NT2/D1 (cell line): ENCODE measurements around the gene EFCAB10.

Experiments used
- DNase-seq: peaks from one replicate; pipeline ENCODE4 v3.0.0-alpha.2; 2011; ENCODE audit warnings: low read depth, low spot score
- H3K27me3 ChIP-seq: 2 replicates; pipeline ENCODE4 v1.6.0; 2011; ENCODE audit warnings: mild to moderate bottlenecking; ENCODE audit not compliant: insufficient read length, insufficient read depth
- H3K36me3 ChIP-seq: 2 replicates; pipeline ENCODE4 v1.6.1; 2011; ENCODE audit warnings: mild to moderate bottlenecking, low read length, mixed read lengths; ENCODE audit not compliant: insufficient read depth, insufficient read length
- H3K4me1 ChIP-seq: 2 replicates; pipeline ENCODE4 v1.5.1; 2011; ENCODE audit not compliant: insufficient read depth, insufficient read length
- H3K4me3 ChIP-seq: 2 replicates; pipeline ENCODE4 v1.5.1; 2011; ENCODE audit warnings: low read depth; ENCODE audit not compliant: insufficient read length
- H3K9ac ChIP-seq: 2 replicates; pipeline ENCODE4 v1.6.0; 2011; ENCODE audit warnings: low read depth; ENCODE audit not compliant: insufficient read length
- H3K9me3 ChIP-seq: 2 replicates; pipeline ENCODE4 v1.5.1; 2011; ENCODE audit warnings: mild to moderate bottlenecking, low read length; ENCODE audit not compliant: insufficient read depth
- SUZ12 ChIP-seq: IDR thresholded peaks from 2 replicates; pipeline ENCODE4 v1.6.1; 2011; ENCODE audit not compliant: insufficient read length, insufficient read depth; ENCODE audit errors: extremely low read depth
- YY1 ChIP-seq: IDR thresholded peaks from 2 replicates; pipeline ENCODE4 v1.6.1; 2011; ENCODE audit not compliant: insufficient read length, insufficient read depth
- ZNF274 ChIP-seq: IDR thresholded peaks from 2 replicates; pipeline ENCODE4 v1.6.1; 2011; ENCODE audit warnings: mild to moderate bottlenecking, low read depth, low read length

EFCAB10 gene

GRCh38 chr7:105591522-105591921 lies 10.2 kb upstream of the EFCAB10 start:
- DNase-seq = no peak
- no peak overlapping the region for H3K4me3 ChIP-seq
- no peak overlapping the region for H3K9ac ChIP-seq
- no peak for TF ChIP-seq ZNF274
- TF ChIP-seq YY1 = no peak
- TF ChIP-seq SUZ12 = no peak
- H3K9me3 ChIP-seq = no peaks in the 10 kb centered on the region
- H3K36me3 ChIP-seq = no peaks in the 10 kb centered on the region
- no peaks in the 10 kb centered on the region for H3K27me3 ChIP-seq
- H3K4me1 ChIP-seq = no peaks in the 10 kb centered on the region

GRCh38 chr7:105590793-105591192 lies 9.5 kb upstream of the EFCAB10 start:
- H3K9me3 ChIP-seq = no peaks in the 10 kb centered on the region
- no peaks in the 10 kb centered on the region for H3K36me3 ChIP-seq
- H3K4me1 ChIP-seq = no peaks in the 10 kb centered on the region
- DNase-seq = no peak
- H3K9ac ChIP-seq = no peak overlapping the region
- H3K4me3 ChIP-seq = no peak overlapping the region
- TF ChIP-seq SUZ12 = no peak
- TF ChIP-seq ZNF274 = no peak
- TF ChIP-seq YY1 = no peak
- H3K27me3 ChIP-seq = no peaks in the 10 kb centered on the region

GRCh38 chr7:105589356-105590077 lies 8.2 kb upstream of the EFCAB10 start:
- DNase-seq = no peak
- 0 out of 2 replicates have a peak, but pooled peaks cover 5% of the 10 kb centered on the region for H3K9me3 ChIP-seq

GRCh38 chr7:105587909-105588635 lies 6.8 kb upstream of the EFCAB10 start:
- Histone ChIP-seq H3K9ac (no peak overlapping the region), H3K27me3 (no peaks in the 10 kb centered on the region), H3K4me1 (no peaks in the 10 kb centered on the region), H3K36me3 (no peaks in the 10 kb centered on the region), H3K4me3 (no peak overlapping the region), H3K9me3 (peaks cover 13% of the 10 kb centered on the region; the same call in 1 of the 2 replicates)
- TF ChIP-seq YY1 = no peak
- no peak for TF ChIP-seq ZNF274
- TF ChIP-seq SUZ12 = no peak
- DNase-seq = no peak

More at GRCh38 chr7:105589356-105590077, 8.2 kb upstream of the EFCAB10 start:
- Histone ChIP-seq H3K4me1 (no peaks in the 10 kb centered on the region), H3K36me3 (no peaks in the 10 kb centered on the region), H3K27me3 (no peaks in the 10 kb centered on the region), H3K4me3 (no peak overlapping the region), H3K9ac (no peak overlapping the region)
- TF ChIP-seq YY1 (no peak), SUZ12 (no peak), ZNF274 (no peak)

GRCh38 chr7:105585850-105586500 lies 4.7 kb upstream of the EFCAB10 start:
- Histone ChIP-seq H3K36me3 (no peaks in the 10 kb centered on the region), H3K9me3 (peaks cover 13% of the 10 kb centered on the region; the same call in 1 of the 2 replicates), H3K4me1 (no peaks in the 10 kb centered on the region), H3K9ac (no peak overlapping the region), H3K27me3 (no peaks in the 10 kb centered on the region), H3K4me3 (no peak overlapping the region)
- TF ChIP-seq YY1 (no peak), ZNF274 (no peak), SUZ12 (no peak)
- no peak for DNase-seq

GRCh38 chr7:105584165-105584564 lies 2.9 kb upstream of the EFCAB10 start:
- H3K27me3 ChIP-seq = no peaks in the 10 kb centered on the region
- no peak overlapping the region for H3K9ac ChIP-seq
- no peaks in the 10 kb centered on the region for H3K4me1 ChIP-seq
- TF ChIP-seq ZNF274 = no peak
- TF ChIP-seq YY1 = no peak
- no peak for TF ChIP-seq SUZ12
- no peak for DNase-seq
- no peaks in the 10 kb centered on the region for H3K36me3 ChIP-seq
- peaks cover 13% of the 10 kb centered on the region; the same call in 1 of the 2 replicates for H3K9me3 ChIP-seq
- no peak overlapping the region for H3K4me3 ChIP-seq

GRCh38 chr7:105583061-105583460 lies 1.8 kb upstream of the EFCAB10 start:
- Histone ChIP-seq H3K27me3 (no peaks in the 10 kb centered on the region), H3K4me1 (no peaks in the 10 kb centered on the region), H3K4me3 (no peak overlapping the region), H3K36me3 (no peaks in the 10 kb centered on the region), H3K9me3 (peaks cover 13% of the 10 kb centered on the region; the same call in 1 of the 2 replicates), H3K9ac (no peak overlapping the region)
- no peak for DNase-seq
- TF ChIP-seq ZNF274 (no peak), SUZ12 (no peak), YY1 (no peak)
